GM21723 (cell line): ENCODE data around the gene HACD2.

Source experiments
- ATAC-seq: cut with Tn5 transposase; IDR thresholded peaks from one replicate; pipeline ENCODE4 v1.9.1; 2021; ENCODE audit warnings: mild to moderate bottlenecking, moderate library complexity; ENCODE audit not compliant: unreplicated experiment

Gene HACD2, protein sequence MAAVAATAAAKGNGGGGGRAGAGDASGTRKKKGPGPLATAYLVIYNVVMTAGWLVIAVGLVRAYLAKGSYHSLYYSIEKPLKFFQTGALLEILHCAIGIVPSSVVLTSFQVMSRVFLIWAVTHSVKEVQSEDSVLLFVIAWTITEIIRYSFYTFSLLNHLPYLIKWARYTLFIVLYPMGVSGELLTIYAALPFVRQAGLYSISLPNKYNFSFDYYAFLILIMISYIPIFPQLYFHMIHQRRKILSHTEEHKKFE

DNA sequence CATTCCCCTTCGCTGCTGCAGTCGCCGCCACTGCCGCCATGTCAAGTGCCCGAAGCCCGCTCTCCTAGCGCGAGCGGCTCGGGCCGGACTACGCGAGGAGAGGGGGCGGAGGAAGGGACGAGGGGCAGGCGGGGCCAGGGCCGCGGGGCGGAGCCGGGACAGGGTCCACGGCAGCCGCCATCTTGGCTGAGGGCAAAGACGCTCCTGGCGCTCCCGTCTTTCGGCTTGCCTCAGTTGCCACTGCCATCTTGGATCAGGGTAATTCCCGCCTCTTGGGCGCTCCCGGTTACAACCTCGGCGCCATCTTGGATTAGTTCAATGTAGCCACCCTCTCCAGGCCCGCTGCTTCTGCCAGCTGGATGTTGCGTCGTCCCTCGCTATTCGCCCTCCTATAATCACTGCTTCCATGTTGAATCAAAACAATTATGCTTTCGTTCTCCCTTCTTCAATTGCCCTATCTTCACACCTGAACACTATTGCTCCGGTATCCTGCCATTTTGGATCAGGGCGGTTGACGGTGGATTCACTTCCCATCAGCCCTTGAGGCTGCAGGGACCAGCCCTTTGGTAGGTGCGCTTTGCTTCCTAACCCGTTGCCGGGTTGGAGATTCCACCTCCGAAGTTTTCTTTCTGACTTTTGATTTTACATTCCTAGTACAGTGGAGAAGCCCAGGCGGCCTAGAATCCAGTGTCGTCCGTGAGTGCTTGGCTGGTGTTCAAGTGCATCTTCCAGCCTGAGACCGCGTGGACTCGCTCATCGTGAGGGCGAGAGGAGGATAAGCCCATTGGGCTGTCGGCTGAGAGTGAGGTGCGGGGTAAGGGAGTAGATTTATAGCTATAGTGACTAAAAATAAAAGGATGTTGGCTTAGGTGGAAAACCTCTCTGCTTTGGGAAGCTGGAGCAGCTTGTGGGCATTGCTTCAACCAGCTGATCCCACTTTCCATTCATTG lies at the start of gene HACD2:
HACD2 (minus strand) TSS at position 66 of the 950 bp plus-strand sequence; CDS start at position 40, 26 bp downstream.
- peak; percentile 89 for ATAC-seq

GRCh38 chr3:123634149-123635051 lies 49.5 kb upstream of the HACD2 start:
- no peak for ATAC-seq

GRCh38 chr3:123633530-123633929 lies 48.7 kb upstream of the HACD2 start:
- no peak for ATAC-seq

DNA sequence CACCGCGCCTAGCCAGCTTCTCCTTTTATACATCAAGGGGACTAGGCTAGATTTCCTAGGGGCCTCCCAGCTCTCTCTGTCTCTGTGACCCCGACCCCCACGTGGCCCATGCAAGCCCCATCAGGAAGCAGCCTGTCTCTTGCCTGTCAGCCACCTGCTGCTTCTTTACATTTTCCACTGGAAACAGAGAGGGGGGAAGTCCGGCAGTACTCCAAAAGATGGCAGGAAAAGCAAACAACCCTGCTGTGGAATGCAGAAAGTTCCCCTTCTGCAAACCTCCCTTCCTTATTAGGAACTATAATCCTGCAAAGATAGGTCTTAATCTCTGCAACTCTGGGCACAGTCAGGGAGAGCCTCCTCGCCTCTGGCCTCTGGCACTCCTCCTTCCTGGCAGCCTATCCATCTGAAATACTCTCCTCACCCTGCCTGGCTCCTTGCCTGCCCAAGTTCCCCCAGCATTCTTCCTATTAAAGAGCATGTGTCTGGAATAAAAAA lies 47.4 kb upstream of the HACD2 start:
- ATAC-seq: no peak

- no peak for ATAC-seq
These were observed 44.8 kb upstream of the HACD2 start for GRCh38 chr3:123629747-123630047.

- ATAC-seq: no peak
These were observed 44.3 kb upstream of the HACD2 start for GRCh38 chr3:123628996-123629746.

- no peak for ATAC-seq
These were observed 43.1 kb upstream of the HACD2 start for GRCh38 chr3:123627673-123628670.

DNA sequence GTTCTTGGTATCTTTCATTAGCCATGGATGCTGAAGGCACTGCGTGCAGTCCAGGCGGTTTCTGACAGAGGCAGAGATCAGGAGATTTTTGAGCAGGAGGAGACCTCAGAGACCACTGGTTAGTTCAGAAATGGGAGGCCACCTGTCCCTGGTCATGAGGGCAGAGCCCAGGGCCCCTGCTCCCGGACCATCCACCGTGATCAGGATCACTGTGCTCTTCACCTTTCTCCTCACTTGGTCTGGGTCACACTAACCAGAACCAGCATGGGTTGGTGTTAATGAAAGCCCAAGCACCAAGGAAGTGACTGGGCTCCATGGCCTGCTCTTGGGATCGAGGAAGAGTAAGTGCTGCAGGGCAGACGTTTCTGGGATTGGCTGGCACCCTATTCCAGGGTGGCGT lies 42.0 kb upstream of the HACD2 start:
- ATAC-seq: no peak

GRCh38 chr3:123624302-123624701 lies 39.4 kb upstream of the HACD2 start:
- no peak for ATAC-seq

DNA sequence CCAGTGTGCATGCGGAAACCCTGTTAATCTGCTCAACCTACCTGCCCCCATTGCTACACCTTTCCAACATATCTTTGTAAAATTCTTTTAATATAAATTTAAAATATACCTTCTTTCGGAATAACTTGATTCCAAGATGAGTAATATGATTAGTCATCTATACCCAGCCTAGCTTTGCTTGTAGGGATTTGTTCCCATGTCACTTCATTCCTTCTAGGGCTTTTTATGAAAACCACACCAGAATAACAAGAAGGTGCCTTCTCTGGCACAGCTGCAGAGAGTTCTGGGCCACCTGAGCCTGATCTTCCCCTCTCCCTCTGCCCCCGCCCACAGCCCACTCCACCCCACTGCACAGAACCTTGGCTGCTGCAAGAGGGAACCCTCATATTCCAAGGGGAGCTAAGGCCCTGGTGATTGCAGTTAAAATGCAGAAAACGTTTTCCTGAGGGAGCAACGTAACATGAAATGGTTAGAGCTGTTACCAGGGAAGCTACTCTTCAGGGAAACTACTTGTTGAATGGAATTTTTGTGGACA lies 38.6 kb upstream of the HACD2 start:
- no peak for ATAC-seq

DNA sequence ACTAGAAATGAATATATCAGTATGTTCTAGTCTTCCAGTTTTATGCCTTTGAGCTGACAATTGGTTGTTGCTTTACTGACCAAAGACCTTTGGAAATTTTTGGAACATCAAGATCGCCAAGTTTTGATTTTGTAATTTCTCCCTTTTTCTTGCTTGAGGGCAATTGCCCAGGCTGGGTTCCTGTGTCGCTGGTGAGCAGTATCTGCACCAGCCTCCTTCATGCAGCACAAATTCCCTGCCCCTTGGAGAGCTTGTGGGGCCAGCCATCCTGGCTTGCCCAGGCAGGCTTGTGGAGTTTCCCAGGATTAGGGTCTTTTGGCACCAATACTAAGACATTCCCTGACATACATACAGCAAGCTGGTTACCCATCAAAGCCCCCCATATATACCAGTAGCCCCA lies 37.9 kb upstream of the HACD2 start:
- no peak for ATAC-seq

- ATAC-seq: no peak
These were observed 37.0 kb upstream of the HACD2 start for GRCh38 chr3:123621850-123622189.

GRCh38 chr3:123621186-123621849 lies 36.5 kb upstream of the HACD2 start:
- ATAC-seq: no peak

DNA sequence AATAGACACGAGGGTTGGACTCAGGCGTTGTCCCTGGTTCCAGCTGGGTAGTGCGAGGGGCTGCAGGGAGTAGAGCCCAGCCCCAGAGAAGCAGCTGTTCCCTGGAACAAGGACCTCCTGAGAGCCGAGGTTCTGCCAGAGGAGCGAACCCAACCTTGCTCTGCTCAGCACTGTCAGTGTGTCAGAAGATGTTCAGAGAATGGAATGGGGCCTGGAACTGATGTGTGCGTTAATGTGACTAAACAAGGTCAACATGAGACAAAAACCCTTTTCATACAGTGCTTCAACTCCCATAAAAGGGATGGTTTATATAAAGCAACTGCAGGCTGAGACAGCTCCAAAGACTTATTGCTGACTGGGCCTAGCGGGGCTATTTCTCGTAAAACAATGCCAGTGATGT lies 35.5 kb upstream of the HACD2 start:
- no peak for ATAC-seq

DNA sequence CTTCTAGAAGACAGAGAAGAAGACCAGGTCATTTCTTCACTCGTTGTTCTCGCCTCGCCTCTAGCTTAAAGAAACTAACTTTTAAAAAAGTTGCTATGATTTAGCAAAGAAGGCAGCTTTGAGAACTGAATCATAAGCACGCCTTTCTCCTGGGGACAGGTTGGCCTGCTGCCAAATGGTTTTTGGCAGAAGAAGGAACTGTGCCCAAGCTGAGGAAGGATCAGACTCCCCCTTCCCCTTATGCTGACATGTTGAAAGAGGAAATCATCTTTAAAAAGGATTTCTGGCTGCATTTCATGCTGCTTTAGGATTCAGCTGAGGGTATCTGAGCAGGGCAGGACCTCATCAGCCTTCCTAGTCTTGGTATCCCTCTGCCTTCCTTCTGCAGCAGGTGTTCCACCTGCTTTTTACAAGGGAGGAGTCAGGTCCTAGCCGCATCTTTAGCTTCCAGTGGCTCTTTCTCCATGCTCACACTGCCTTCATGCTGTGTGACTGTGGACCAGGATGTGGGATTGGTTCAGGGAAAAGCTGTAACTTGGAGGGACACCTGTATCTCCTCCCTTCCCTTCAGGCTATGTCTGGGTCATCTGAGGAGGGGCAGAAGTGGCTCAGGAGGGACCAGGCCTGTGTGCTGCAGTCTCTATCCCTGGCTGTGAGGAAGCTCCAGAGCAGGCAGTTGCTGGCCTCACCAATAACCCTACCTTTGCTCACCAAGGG lies 34.1 kb upstream of the HACD2 start:
- ATAC-seq: no peak

- ATAC-seq: no peak
These were observed 33.3 kb upstream of the HACD2 start for GRCh38 chr3:123618076-123618708.

DNA sequence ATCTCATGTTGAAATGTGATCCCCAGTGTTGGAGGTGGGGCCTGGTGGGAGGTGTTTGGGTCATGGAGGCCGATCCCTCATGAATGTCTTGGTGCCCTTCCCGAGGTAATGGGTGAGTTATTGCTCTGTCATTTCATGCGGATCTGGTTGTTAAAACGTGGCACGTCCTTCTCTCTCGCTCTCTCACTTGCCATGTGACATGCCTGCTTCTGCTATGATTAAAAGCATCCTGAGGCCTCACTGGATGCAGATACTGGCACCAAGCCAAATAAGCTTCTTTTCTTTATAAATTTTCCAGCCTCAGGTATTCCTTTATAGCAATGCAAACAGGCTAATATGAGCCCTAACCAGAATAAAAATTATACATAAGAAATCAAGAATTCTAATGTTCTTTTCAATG lies 31.7 kb upstream of the HACD2 start:
- no peak for ATAC-seq
